CMK (cell line): ENCODE results near the gene FLCN.
"Not testable (repeated sequence)": the region's sequence is repeated elsewhere in the genome, so short reads cannot be mapped to it uniquely, and the experiment has no call there.

Experiments
- DNase-seq: peaks from one replicate; pipeline ENCODE4 v3.0.0-alpha.2; 2010; ENCODE audit warnings: low read depth

FLCN gene

GRCh38 chr17:17206913-17207335, 30.0 kb downstream of the FLCN start:
- no peak for DNase-seq

GRCh38 chr17:17206124-17206912, 30.6 kb downstream of the FLCN start, which contains the start of gene PLD6:
Gene PLD6, minus strand, starts transcription at chr17:17206333. Its CDS starts 47 bp downstream, at chr17:17206286.
- DNase-seq: peak; percentile 89

- peak; percentile 32 for DNase-seq
These were observed 31.4 kb downstream of the FLCN start for GRCh38 chr17:17205368-17206123.

GRCh38 chr17:17204635-17205231, 32.2 kb downstream of the FLCN start:
- DNase-seq: no peak

- DNase-seq: no peak
These were observed 32.9 kb downstream of the FLCN start for GRCh38 chr17:17204041-17204591.

- no peak for DNase-seq
These were observed 33.7 kb downstream of the FLCN start for GRCh38 chr17:17203173-17203730.

- no peak for DNase-seq
These were observed 35.1 kb downstream of the FLCN start for GRCh38 chr17:17201907-17202306.

GRCh38 chr17:17201271-17201670, 35.7 kb downstream of the FLCN start:
- no peak for DNase-seq

GRCh38 chr17:17200831-17201230, 36.1 kb downstream of the FLCN start:
- no peak for DNase-seq

GRCh38 chr17:17200311-17200710, 36.7 kb downstream of the FLCN start:
- DNase-seq: no peak

- no peak for DNase-seq
These were observed 38.7 kb downstream of the FLCN start for GRCh38 chr17:17198281-17198680.

GRCh38 chr17:17196776-17197175, 40.2 kb downstream of the FLCN start:
- no peak for DNase-seq

GRCh38 chr17:17195466-17195865, 41.5 kb downstream of the FLCN start:
- DNase-seq: not testable (repeated sequence)

- DNase-seq: no peak
These were observed 45.0 kb downstream of the FLCN start for GRCh38 chr17:17191961-17192381.

- no peak for DNase-seq
These were observed 45.6 kb downstream of the FLCN start for GRCh38 chr17:17191346-17191792.

- no peak for DNase-seq
These were observed 46.8 kb downstream of the FLCN start for GRCh38 chr17:17190188-17190587.

- no peak for DNase-seq
These were observed 47.4 kb downstream of the FLCN start for GRCh38 chr17:17189559-17189958.

GRCh38 chr17:17188586-17188985, 48.4 kb downstream of the FLCN start:
- DNase-seq: no peak

- no peak for DNase-seq
These were observed 50.1 kb downstream of the FLCN start for GRCh38 chr17:17186551-17187505.

- no peak for DNase-seq
These were observed 50.9 kb downstream of the FLCN start for GRCh38 chr17:17186051-17186450.
